GM21619 (cell line): ENCODE results near the gene ENGASE.

Experiments used
- ATAC-seq: cut with Tn5 transposase; IDR thresholded peaks from one replicate; pipeline ENCODE4 v1.9.1; 2021; ENCODE audit not compliant: unreplicated experiment

The ENGASE gene

GRCh38 chr17:79090443-79091225, 16.0 kb downstream of the ENGASE start:
- no peak for ATAC-seq

- no peak for ATAC-seq
Observed at GRCh38 chr17:79091226-79091670, 16.6 kb downstream of the ENGASE start.

GRCh38 chr17:79092567-79092966, 17.9 kb downstream of the ENGASE start:
- ATAC-seq = no peak

GRCh38 chr17:79093270-79093669, 18.6 kb downstream of the ENGASE start:
- ATAC-seq = no peak

- no peak for ATAC-seq
Observed at GRCh38 chr17:79094261-79094660, 19.6 kb downstream of the ENGASE start.

- ATAC-seq = no peak
Observed at GRCh38 chr17:79095345-79096055, 20.9 kb downstream of the ENGASE start.

GRCh38 chr17:79096477-79096876, 21.9 kb downstream of the ENGASE start:
- no peak for ATAC-seq

GRCh38 chr17:79097226-79098055, 22.8 kb downstream of the ENGASE start:
- no peak for ATAC-seq

- no peak for ATAC-seq
Observed at GRCh38 chr17:79098282-79098867, 23.8 kb downstream of the ENGASE start.

- no peak for ATAC-seq
Observed at GRCh38 chr17:79100405-79100804, 25.8 kb downstream of the ENGASE start.

- ATAC-seq = no peak
Observed at GRCh38 chr17:79101111-79101673, 26.6 kb downstream of the ENGASE start.

- ATAC-seq = no peak
Observed at GRCh38 chr17:79102214-79102613, 27.6 kb downstream of the ENGASE start.

- ATAC-seq = no peak
Observed at GRCh38 chr17:79104898-79105600, 30.4 kb downstream of the ENGASE start.

- ATAC-seq = no peak
Observed at GRCh38 chr17:79105937-79106336, 31.3 kb downstream of the ENGASE start.

GRCh38 chr17:79106958-79107357, 32.3 kb downstream of the ENGASE start:
- ATAC-seq = no peak

- no peak for ATAC-seq
Observed at GRCh38 chr17:79107499-79108231, 33.0 kb downstream of the ENGASE start.

- no peak for ATAC-seq
Observed at GRCh38 chr17:79108232-79108850, 33.7 kb downstream of the ENGASE start.

- no peak for ATAC-seq
Observed at GRCh38 chr17:79108870-79109269, 34.2 kb downstream of the ENGASE start.

GRCh38 chr17:79109584-79109983, 35.0 kb downstream of the ENGASE start:
- ATAC-seq = no peak
